HepG2 (cell line): ENCODE data around the gene HSF4. TPM values are rescaled to one million over a fixed set of nuclear protein-coding genes. Genes with fewer than 3 reads are reported as not detected.

Experiments
- CAMTA2 ChIP-seq: sonication (generic); formaldehyde crosslinking; IDR thresholded peaks from 2 replicates; pipeline ENCODE4 v1.4.0; 2020; ENCODE audit warnings: mild to moderate bottlenecking, missing genetic modification reagents, borderline replicate concordance
- CEBPB ChIP-seq: IDR thresholded peaks from 2 replicates; pipeline ENCODE4 v1.6.1; 2011; ENCODE audit warnings: low read depth, low read length, improper control_type of control experiment, borderline replicate concordance
- FLYWCH1 ChIP-seq: sonication (generic); formaldehyde crosslinking; IDR thresholded peaks from 2 replicates; pipeline ENCODE4 v1.8.1; 2023; ENCODE audit warnings: mild to moderate bottlenecking, missing genetic modification reagents
- POLR2AphosphoS5 ChIP-seq: IDR thresholded peaks from 2 replicates; pipeline ENCODE4 v1.6.1; 2012; ENCODE audit warnings: low read depth, low read length
- RNF2 ChIP-seq: fragments of 450-650 bp; conservative IDR thresholded peaks from 2 replicates; pipeline ENCODE4 v1.6.1; 2016; ENCODE audit warnings: low read depth
- TGIF2 ChIP-seq: IDR thresholded peaks from 2 replicates; pipeline ENCODE4 v1.6.1; 2016; ENCODE audit warnings: control low read depth, missing compliant biosample characterization
- ZBTB34 ChIP-seq: sonication (generic); formaldehyde crosslinking; IDR thresholded peaks from 2 replicates; pipeline ENCODE4 v1.8.0; 2022; ENCODE audit warnings: mild to moderate bottlenecking, missing genetic modification reagents
- polyA plus RNA-seq, 8 experiments: library from polyadenylated mRNA; depleted of rRNA in 3 of 8; stranded (reverse) in 7 of 8; unstranded in 1 of 8; fragments of >200 nt; fragmentation: Illumina TruSeq in 4 of 8; extraction: Trizol in 4 of 8; gene quantifications; 2 replicates each; pipeline versions ENCODE4 v1.2.1 to v1.2.3, GENCODE V29; 2011 to 2016; ENCODE audit warnings: low read depth in 4 of 8, missing spikeins in 1 of 8, mixed read lengths in 1 of 8; ENCODE audit not compliant: insufficient read depth in 1 of 8
- total RNA-seq, 5 experiments: library from RNA; depleted of rRNA; stranded (reverse); fragments of >200 nt; fragmentation: Illumina TruSeq; extraction: Trizol; gene quantifications; 2 replicates each; pipeline ENCODE4 v1.2.3, GENCODE V29; 2016; ENCODE audit warnings: low read depth in 1 of 5
- TF ChIP-seq, protein P1 (sequence below): sonication (generic); formaldehyde crosslinking; IDR thresholded peaks from 2 replicates; pipeline ENCODE4 v1.4.0; 2020; ENCODE audit warnings: missing genetic modification reagents, borderline replicate concordance
- TF ChIP-seq, protein P2 (sequence below): sonication (generic); formaldehyde crosslinking; IDR thresholded peaks from 2 replicates; pipeline ENCODE4 v1.8.0; 2022; ENCODE audit warnings: mild to moderate bottlenecking, missing genetic modification reagents; ENCODE audit not compliant: insufficient replicate concordance
- TF ChIP-seq, protein P3 (sequence below): sonication (generic); formaldehyde crosslinking; IDR thresholded peaks from 2 replicates; pipeline ENCODE4 v1.4.0; 2020; ENCODE audit warnings: missing genetic modification reagents
- TF ChIP-seq, protein P4 (sequence below): sonication (generic); formaldehyde crosslinking; IDR thresholded peaks from one replicate; pipeline ENCODE4 v1.5.1; 2020; ENCODE audit warnings: mild to moderate bottlenecking, missing genetic modification reagents; ENCODE audit errors: not compliant biosample characterization

HSF4 gene
- total and polyA plus RNA-seq, 2 of the 13 experiments (the other 11 are each of a cell fraction or from before 2014, with no cell fraction given) = 3.5 to 16.9 TPM

DNA sequence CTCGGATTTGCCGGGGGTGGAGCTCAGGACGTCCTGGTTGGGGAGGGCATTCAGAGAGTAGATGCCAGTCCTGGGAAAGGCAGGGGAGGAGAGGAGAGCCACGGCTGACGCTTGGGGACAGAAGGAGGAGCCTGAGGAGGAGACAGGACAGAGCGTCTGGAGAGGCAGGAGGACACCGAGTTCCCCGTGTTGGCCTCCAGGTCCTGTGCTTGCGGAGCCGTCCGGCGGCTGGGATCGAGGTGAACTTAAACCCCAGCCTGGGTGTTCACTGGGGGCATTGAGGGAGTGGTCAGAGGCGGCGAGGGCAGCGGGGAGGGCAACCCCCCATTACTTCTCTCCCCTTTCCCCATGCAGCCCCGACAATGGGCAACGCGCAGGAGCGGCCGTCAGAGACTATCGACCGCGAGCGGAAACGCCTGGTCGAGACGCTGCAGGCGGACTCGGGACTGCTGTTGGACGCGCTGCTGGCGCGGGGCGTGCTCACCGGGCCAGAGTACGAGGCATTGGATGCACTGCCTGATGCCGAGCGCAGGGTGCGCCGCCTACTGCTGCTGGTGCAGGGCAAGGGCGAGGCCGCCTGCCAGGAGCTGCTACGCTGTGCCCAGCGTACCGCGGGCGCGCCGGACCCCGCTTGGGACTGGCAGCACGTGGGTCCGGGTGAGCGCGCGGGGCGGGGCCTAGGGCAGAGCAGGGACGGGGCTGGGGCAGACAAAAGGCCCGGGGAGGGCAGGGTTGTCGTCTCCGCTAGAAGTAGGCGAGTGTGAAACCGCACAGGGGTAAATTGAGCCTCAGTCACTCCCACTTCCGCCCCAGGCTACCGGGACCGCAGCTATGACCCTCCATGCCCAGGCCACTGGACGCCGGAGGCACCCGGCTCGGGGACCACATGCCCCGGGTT is 9.5 kb downstream of the HSF4 start (continued):
- TF ChIP-seq, protein P1, sequence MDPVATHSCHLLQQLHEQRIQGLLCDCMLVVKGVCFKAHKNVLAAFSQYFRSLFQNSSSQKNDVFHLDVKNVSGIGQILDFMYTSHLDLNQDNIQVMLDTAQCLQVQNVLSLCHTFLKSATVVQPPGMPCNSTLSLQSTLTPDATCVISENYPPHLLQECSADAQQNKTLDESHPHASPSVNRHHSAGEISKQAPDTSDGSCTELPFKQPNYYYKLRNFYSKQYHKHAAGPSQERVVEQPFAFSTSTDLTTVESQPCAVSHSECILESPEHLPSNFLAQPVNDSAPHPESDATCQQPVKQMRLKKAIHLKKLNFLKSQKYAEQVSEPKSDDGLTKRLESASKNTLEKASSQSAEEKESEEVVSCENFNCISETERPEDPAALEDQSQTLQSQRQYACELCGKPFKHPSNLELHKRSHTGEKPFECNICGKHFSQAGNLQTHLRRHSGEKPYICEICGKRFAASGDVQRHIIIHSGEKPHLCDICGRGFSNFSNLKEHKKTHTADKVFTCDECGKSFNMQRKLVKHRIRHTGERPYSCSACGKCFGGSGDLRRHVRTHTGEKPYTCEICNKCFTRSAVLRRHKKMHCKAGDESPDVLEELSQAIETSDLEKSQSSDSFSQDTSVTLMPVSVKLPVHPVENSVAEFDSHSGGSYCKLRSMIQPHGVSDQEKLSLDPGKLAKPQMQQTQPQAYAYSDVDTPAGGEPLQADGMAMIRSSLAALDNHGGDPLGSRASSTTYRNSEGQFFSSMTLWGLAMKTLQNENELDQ (CRISPR knock-in tag) = no peak
- TF ChIP-seq ZBTB34 (CRISPR knock-in tag) = peak; percentile 89
- peak; percentile 90 for TF ChIP-seq TGIF2 (CRISPR knock-in tag)
- 0 out of 2 replicates have a peak, but pooled peaks have one; percentile 19 for TF ChIP-seq CAMTA2 (CRISPR knock-in tag)
- TF ChIP-seq RNF2 = peak; percentile 84
- peak; percentile 58 for TF ChIP-seq POLR2AphosphoS5
- TF ChIP-seq, protein P2, sequence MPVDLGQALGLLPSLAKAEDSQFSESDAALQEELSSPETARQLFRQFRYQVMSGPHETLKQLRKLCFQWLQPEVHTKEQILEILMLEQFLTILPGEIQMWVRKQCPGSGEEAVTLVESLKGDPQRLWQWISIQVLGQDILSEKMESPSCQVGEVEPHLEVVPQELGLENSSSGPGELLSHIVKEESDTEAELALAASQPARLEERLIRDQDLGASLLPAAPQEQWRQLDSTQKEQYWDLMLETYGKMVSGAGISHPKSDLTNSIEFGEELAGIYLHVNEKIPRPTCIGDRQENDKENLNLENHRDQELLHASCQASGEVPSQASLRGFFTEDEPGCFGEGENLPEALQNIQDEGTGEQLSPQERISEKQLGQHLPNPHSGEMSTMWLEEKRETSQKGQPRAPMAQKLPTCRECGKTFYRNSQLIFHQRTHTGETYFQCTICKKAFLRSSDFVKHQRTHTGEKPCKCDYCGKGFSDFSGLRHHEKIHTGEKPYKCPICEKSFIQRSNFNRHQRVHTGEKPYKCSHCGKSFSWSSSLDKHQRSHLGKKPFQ = no peak
- no peak for TF ChIP-seq FLYWCH1
- TF ChIP-seq, protein P3, sequence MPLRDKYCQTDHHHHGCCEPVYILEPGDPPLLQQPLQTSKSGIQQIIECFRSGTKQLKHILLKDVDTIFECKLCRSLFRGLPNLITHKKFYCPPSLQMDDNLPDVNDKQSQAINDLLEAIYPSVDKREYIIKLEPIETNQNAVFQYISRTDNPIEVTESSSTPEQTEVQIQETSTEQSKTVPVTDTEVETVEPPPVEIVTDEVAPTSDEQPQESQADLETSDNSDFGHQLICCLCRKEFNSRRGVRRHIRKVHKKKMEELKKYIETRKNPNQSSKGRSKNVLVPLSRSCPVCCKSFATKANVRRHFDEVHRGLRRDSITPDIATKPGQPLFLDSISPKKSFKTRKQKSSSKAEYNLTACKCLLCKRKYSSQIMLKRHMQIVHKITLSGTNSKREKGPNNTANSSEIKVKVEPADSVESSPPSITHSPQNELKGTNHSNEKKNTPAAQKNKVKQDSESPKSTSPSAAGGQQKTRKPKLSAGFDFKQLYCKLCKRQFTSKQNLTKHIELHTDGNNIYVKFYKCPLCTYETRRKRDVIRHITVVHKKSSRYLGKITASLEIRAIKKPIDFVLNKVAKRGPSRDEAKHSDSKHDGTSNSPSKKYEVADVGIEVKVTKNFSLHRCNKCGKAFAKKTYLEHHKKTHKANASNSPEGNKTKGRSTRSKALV (CRISPR knock-in tag) = peak; percentile 99
- TF ChIP-seq, protein P4, sequence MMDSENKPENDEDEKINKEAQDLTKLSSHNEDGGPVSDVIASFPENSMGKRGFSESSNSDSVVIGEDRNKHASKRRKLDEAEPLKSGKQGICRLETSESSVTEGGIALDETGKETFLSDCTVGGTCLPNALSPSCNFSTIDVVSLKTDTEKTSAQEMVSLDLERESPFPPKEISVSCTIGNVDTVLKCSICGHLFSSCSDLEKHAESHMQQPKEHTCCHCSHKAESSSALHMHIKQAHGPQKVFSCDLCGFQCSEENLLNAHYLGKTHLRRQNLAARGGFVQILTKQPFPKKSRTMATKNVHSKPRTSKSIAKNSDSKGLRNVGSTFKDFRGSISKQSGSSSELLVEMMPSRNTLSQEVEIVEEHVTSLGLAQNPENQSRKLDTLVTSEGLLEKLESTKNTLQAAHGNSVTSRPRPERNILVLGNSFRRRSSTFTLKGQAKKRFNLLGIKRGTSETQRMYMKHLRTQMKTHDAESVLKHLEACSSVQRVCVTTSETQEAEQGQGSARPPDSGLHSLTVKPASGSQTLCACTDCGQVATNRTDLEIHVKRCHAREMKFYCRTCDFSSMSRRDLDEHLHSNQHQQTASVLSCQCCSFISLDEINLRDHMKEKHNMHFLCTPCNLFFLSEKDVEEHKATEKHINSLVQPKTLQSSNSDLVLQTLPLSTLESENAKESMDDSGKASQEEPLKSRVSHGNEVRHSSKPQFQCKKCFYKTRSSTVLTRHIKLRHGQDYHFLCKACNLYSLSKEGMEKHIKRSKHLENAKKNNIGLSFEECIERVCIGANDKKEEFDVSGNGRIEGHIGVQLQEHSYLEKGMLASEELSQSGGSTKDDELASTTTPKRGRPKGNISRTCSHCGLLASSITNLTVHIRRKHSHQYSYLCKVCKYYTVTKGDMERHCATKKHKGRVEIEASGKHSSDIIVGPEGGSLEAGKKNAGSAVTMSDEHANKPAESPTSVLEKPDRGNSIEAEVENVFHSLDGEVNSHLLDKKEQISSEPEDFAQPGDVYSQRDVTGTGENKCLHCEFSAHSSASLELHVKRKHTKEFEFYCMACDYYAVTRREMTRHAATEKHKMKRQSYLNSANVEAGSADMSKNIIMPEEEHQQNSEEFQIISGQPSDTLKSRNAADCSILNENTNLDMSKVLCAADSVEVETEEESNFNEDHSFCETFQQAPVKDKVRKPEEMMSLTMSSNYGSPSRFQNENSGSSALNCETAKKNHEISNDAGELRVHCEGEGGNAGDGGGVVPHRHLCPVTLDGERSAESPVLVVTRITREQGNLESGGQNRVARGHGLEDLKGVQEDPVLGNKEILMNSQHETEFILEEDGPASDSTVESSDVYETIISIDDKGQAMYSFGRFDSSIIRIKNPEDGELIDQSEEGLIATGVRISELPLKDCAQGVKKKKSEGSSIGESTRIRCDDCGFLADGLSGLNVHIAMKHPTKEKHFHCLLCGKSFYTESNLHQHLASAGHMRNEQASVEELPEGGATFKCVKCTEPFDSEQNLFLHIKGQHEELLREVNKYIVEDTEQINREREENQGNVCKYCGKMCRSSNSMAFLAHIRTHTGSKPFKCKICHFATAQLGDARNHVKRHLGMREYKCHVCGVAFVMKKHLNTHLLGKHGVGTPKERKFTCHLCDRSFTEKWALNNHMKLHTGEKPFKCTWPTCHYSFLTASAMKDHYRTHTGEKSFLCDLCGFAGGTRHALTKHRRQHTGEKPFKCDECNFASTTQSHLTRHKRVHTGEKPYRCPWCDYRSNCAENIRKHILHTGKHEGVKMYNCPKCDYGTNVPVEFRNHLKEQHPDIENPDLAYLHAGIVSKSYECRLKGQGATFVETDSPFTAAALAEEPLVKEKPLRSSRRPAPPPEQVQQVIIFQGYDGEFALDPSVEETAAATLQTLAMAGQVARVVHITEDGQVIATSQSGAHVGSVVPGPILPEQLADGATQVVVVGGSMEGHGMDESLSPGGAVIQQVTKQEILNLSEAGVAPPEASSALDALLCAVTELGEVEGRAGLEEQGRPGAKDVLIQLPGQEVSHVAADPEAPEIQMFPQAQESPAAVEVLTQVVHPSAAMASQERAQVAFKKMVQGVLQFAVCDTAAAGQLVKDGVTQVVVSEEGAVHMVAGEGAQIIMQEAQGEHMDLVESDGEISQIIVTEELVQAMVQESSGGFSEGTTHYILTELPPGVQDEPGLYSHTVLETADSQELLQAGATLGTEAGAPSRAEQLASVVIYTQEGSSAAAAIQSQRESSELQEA (CRISPR knock-in tag) = peak; percentile 91
- TF ChIP-seq CEBPB = no peak
